ENCODE measurements around the gene ATP8A2. TPM values are rescaled to one million over a fixed set of nuclear protein-coding genes. Genes with fewer than 3 reads are reported as not detected.

The ATP8A2 gene
- total RNA-seq, 4 donors from 2014 or later: not detected

DNA sequence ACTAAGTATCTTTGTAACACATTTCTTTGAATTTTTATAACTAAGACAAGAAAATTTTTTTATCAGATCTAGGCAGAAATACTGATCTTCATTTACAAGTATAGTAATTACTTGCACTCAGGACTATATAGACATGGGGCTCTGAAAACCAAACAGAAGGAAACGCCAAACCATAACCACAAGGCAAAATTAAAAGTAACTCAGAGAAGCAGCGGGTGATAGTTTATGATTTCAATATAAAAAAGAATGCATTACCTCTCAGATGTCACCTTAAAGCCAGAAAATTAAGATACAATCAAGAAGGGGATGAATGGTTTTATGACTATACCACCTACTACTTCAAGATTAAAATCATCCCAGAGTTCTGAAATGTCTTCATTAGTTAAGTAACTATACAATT, 673.4 kb downstream of the ATP8A2 start:
- intact Hi-C loops (cut with DNase I; ENCODE audit: low total_unique reads) (no loop called here), in situ Hi-C loops (cut with MboI; ENCODE audit: low sequenced_read_pairs in 4 of 4) (no loop called here)
- no peak for DNase-seq
- H3K9me3 ChIP-seq: no peaks in the 10 kb centered on the region
- TF ChIP-seq, protein P1, sequence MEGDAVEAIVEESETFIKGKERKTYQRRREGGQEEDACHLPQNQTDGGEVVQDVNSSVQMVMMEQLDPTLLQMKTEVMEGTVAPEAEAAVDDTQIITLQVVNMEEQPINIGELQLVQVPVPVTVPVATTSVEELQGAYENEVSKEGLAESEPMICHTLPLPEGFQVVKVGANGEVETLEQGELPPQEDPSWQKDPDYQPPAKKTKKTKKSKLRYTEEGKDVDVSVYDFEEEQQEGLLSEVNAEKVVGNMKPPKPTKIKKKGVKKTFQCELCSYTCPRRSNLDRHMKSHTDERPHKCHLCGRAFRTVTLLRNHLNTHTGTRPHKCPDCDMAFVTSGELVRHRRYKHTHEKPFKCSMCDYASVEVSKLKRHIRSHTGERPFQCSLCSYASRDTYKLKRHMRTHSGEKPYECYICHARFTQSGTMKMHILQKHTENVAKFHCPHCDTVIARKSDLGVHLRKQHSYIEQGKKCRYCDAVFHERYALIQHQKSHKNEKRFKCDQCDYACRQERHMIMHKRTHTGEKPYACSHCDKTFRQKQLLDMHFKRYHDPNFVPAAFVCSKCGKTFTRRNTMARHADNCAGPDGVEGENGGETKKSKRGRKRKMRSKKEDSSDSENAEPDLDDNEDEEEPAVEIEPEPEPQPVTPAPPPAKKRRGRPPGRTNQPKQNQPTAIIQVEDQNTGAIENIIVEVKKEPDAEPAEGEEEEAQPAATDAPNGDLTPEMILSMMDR (IDR thresholded peaks at IDR 0.05 in 4 of 5, conservative IDR thresholded peaks at IDR 0.05 in 1 of 5): no peak
- no peak for TF ChIP-seq POLR2A (IDR thresholded peaks at IDR 0.05)
- H3K27ac ChIP-seq: no peak overlapping the region
- no peaks in the 10 kb centered on the region for H3K36me3 ChIP-seq
- ATAC-seq: no peak
- no peak overlapping the region for H3K4me3 ChIP-seq
- peaks cover 0 to 5% (median 3%) of the 10 kb centered on the region in 3 donors for H3K27me3 ChIP-seq
- H3K4me1 ChIP-seq: peaks cover 7% of the 10 kb centered on the region in 2 donors

GRCh38 chr13:26046639-26047038, 674.9 kb downstream of the ATP8A2 start:
- Histone ChIP-seq H3K27ac (no peak overlapping the region), H3K4me3 (no peak overlapping the region), H3K4me1 (peaks cover 7 to 11% of the 10 kb centered on the region in 2 donors), H3K36me3 (no peaks in the 10 kb centered on the region), H3K9me3 (no peaks in the 10 kb centered on the region), H3K27me3 (peaks cover 0 to 9% (median 4%) of the 10 kb centered on the region in 3 donors)
- intact Hi-C loops (cut with DNase I; ENCODE audit: low total_unique reads) (no loop called here), in situ Hi-C loops (cut with MboI; ENCODE audit: low sequenced_read_pairs in 4 of 4) (no loop called here)
- DNase-seq (no peak), ATAC-seq (no peak)
- TF ChIP-seq, protein P1 (IDR thresholded peaks at IDR 0.05 in 4 of 5, conservative IDR thresholded peaks at IDR 0.05 in 1 of 5): no peak
- TF ChIP-seq POLR2A (IDR thresholded peaks at IDR 0.05): no peak

DNA sequence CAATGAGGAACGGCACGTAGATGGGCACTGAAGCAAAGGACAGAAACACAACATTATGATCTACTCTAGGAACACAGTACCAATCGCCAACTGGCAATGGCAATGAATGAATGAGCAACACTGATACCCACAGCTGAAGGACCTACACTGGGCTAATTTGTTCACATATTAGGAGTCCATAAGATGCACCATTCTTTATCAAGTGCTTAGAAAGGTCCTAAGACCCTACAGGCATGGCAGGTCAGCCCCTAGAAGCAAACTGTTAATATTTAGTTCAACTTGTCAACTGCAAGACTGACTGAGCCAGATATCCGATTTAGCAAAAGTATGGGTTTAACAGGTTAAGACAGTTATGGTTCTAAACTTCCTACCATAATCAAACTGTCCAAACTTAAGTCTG, 675.3 kb downstream of the ATP8A2 start:
- in situ Hi-C loops (cut with MboI; ENCODE audit: low sequenced_read_pairs in 4 of 4): no loop called here
- TF ChIP-seq POLR2A (IDR thresholded peaks at IDR 0.05): no peak
- TF ChIP-seq, protein P1 (IDR thresholded peaks at IDR 0.05 in 4 of 5, conservative IDR thresholded peaks at IDR 0.05 in 1 of 5): no peak
- no peak for DNase-seq
- H3K27ac ChIP-seq: no peak overlapping the region
- H3K27me3 ChIP-seq: peaks cover 0 to 9% (median 4%) of the 10 kb centered on the region in 3 donors
- H3K36me3 ChIP-seq: no peaks in the 10 kb centered on the region
- intact Hi-C loops (cut with DNase I; ENCODE audit: low total_unique reads): no loop called here
- ATAC-seq: no peak
- no peaks in the 10 kb centered on the region for H3K9me3 ChIP-seq
- peaks cover 7 to 11% of the 10 kb centered on the region in 2 donors for H3K4me1 ChIP-seq
- H3K4me3 ChIP-seq: no peak overlapping the region

- Histone ChIP-seq H3K27me3 (peaks cover 0 to 9% (median 4%) of the 10 kb centered on the region in 3 donors), H3K4me3 (peak overlapping the region in 3 of 4 donors; percentile 54 to 60 (median 58)), H3K27ac (peak overlapping the region in 1 of 4 donors; percentile 15), H3K4me1 (peaks cover 11% of the 10 kb centered on the region in 2 donors), H3K9me3 (no peaks in the 10 kb centered on the region), H3K36me3 (no peaks in the 10 kb centered on the region)
- intact Hi-C loops (cut with DNase I; ENCODE audit: low total_unique reads) (no loop called here), in situ Hi-C loops (cut with MboI; ENCODE audit: low sequenced_read_pairs in 4 of 4) (no loop called here)
- TF ChIP-seq POLR2A (IDR thresholded peaks at IDR 0.05): no peak
- TF ChIP-seq, protein P1 (IDR thresholded peaks at IDR 0.05 in 4 of 5, conservative IDR thresholded peaks at IDR 0.05 in 1 of 5): no peak
- DNase-seq (no peak), ATAC-seq (no peak)
Measured at GRCh38 chr13:26048741-26049140, 677.0 kb downstream of the ATP8A2 start.
